GM18502 (cell line): ENCODE measurements around the gene THADA.

Experiments
- ATAC-seq: cut with Tn5 transposase; IDR thresholded peaks from one replicate; pipeline ENCODE4 v1.9.1; 2021; ENCODE audit warnings: mild to moderate bottlenecking; ENCODE audit not compliant: unreplicated experiment, poor library complexity

THADA gene

DNA sequence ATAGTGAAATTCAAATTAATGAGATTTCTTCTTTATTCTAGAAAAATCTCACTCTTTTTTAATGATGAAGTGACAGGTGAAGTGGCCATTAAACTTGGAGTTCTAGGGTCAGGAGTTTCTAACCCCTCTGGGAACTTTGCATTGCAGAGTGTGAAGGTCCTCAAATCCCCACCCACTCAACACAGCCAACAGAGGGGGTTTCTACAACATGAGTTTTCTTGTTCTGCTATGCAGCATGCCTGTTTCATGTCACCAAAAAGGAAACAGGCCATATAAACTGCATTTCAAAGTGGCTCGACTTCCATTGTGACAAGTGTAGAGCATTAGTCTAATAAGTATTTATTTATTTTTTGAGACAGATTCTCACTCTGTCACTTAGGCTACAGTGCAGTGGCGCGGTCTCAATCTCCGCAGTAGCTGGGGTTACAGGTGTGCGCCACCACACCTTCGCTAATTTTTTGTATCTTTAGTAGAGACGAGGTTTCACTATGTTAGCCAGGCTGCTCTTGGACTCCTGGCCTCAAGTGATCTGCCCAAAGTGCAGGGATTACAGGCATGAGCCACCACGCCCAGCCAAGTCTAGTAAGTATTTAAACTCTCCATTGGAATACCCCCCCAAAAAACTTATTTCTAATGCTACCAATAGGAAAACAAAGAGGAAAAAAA is 223.3 kb downstream of the THADA start:
- no peak for ATAC-seq

DNA sequence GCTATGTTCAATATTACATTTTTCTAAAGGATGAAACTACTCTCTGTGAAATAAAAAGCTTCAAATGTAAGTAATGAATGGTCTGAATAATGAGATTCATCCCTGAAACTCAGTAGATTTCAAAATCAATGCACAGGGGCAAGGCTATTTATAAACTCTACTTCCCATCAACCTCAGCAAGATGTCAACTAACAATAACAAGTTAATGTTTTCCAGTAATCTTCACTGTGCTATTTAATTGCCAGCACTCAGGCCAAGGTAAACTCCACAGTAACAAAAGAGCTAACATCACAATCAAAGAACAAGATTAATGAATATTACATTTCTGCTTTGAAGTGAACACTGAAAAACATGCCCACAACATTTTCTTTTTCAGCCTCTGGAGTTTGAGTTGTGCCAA is 225.1 kb downstream of the THADA start:
- no peak for ATAC-seq

DNA sequence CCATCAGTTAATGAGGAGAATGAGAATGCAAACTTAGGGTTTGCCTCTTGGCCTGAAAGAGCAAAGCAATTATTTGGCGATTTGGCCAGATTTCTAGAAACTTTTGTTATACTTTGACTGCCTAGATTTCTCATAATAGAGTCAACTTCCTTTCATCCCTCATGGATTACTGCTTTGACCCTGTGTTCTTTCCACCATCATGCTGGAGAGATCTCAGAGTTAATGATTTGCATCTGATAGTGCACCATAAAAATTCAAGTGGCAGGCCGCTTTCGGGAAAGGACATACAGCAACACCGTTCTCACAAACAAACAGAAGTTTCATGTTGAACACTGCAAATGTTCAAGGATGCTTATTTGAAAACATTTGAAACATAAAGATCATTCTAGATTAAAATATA is 225.7 kb downstream of the THADA start:
- ATAC-seq = no peak

DNA sequence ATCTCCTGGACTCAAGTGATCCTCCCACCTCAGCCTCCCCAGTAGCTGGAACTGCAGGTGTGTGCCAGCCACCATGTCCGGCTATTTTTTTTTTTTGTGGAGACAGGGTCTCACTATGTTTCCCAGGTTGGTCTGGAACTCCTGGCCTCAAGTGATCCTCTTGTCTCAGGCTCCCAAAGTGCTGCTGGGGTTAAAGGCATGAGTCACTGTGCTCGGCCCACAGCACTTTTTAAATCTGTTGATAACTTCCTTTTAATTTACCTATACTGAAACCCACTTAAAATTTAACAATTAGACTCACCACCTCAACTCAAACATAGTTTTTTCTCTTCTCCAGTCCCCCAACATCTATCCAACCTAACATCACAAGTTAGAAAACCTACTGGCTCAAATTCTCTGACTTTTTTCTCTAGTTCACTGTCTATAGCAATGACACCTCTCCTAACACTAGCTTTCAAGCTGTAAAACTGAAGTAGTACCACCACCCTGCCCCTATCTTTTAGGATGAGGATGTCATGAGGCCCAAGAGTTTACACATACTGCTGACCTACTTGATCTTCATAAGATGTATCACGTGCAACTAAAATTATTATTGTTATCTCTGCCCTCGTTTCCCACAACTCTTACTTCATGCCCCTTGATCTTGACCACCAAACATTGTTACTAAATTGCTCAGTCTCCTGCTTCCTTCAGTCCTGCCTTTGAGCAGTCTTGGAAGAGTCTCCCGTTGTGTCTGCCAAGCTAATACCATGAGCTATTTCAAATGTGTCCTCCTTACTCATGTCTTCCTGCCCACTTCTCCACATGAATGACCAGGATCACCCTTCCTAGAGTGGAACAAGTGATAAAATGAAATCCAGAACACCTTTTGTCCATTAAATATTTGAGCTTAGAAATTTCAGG is 227.1 kb downstream of the THADA start:
- ATAC-seq = no peak

DNA sequence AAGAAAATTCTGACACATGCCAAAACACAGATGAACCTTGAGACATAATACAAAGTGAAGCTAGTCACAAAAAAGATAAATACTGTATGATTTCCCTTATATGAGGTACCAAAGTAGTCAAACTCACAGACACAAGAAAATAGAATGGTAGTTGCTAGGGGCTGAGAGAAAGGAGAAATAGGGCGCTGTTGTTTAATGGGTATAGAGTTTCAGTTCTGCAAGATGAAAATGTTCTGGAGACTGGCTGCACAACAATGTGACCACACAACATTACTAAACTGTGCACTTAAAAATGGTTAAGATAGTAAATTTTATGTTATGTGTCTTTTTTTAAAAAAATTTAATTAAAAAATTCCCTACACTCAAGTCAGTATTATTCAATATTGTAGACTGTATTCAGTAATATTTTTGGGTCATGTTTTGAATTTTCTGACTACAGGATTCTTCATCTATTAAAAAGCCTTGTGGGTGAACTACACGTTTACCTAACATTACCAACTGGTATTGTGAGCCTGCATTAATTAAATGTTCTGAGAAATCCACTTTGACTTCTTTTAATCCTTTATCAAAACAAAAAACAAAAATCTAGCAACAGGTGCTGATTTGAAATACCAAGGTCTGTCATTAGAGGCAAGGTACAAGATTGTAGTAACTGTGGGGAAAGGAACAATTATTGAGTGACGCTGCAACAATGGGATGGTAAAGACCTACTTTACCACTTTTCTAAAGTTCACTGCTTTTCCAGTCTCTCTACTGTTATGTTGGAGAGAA is 228.6 kb downstream of the THADA start:
- no peak for ATAC-seq

DNA sequence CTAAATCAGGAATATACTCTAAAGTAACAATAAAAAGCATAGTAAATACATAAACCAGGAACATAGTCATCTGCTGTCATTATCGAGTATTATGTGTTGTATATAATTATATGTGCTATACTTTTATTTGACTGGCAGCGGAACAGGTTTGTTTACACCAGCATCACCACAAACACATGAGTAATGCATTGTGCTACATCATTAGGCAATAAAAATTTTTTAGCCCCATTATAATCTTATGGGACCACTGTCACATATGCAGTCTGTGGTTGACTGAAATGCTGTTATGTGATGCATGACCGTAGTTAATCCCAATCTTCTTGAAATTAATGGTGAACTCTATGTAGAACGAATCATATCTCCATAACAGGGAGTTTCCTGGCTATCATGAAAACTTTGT is 232.7 kb downstream of the THADA start:
- no peak for ATAC-seq

DNA sequence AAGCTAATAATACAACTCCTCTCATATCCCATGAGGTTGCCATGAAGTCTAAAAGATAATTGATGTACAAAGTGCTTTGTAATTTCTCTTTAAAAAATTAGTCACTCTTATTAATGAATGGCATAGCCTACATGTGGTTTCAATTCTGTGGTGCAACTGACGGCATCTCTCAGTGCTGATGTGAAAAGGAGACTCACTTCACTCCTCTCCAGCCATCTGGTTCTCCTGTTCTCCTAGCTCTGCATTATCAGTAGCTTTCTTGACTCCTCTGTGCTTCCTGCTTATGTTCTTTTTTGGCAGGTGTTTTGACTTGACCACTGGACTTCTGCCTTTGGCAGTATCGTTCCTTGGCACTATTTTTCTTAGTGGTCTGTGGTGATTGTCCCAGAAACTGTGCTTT is 234.6 kb downstream of the THADA start:
- no peak for ATAC-seq

DNA sequence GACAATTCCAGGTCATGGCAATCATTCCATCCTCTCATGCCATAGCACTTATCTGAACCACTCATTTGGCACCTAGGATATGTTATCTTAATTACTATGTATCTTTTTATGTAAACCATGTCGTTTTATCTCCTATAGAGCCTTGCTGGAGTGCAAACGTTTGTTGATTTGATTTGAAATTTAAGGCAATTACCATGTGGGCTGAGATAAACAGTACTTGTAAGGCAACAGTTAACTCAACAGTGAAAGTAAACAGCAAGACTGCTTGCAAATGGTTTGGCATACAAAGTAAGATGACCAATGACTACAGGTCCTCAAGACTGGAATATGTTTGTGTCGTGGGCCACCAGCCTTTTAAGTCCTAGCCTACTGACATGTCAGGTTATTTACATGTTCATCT is 235.7 kb downstream of the THADA start:
- ATAC-seq = no peak

DNA sequence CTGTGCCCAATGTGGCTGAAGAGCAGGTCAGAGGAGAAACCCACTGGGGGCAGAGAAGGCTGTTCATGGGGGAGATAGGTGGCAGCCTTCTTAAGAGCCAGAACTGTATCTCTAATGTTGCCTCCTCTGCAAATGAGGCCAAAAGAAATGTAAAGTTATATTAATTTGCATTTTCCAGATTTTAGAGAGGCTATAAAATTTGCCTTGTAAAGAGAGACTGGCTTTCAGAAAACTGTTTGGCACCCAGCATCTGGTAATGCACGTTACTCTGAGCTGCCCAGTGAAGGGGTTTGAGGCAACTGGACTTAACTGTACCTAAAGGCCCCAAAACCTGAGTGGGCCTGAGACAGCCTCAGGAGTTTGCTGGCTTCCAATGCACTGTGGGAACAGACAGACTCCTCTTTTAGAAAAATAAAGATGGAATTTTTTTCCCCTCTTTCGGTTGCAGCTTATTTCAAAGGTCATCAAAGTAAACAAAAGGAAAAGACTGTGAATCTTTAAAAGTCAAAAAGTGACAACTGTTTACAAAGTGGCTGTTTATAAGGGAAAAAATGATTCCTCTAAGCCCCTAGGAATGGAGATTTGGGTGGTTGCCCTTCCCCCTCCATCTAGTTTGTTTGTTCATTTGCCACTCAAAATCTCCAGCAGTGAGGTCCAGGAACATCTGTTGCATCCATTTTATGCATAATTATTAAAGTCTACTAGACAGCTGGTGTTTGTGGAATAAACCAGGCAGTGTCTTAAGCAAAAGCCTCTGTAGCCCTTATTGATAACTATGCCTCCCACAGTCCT is 237.2 kb downstream of the THADA start:
- ATAC-seq = no peak

DNA sequence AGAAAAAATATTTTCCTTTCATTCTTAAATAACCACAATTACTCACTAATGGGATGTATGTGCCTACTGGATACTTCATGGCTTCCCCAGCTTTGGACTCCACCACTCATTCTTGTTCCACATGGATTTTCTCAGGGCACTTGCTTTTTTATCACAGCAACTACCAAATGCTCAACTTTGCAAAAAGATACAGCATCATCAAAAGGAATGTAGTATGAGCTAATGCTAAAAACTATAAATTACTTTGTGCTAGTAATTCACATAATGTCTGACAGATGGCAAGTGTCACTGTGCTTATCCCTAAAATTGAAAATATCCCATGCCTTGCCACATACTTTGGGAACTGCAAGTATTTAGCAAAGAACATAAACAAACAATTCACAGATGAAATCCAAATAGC is 239.1 kb downstream of the THADA start:
- no peak for ATAC-seq

DNA sequence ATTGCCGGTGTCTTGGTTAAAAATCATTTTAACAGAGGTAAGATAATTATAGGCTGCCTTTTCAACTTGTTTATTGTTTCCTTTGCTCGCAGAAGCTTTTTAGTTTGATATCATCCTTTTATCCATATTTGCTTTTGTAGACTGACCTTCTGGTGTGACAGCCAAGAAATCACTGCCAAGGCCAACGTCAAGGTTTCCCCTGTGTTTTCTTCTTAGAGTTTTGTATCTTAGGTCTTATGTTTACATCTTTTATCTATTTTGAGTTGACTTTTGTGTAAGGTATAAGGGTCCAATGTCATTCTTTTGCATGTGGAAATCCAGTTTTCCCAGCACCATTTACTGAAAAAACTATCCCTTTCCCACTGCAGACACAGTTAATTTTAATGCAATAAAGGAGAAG is 240.4 kb downstream of the THADA start:
- ATAC-seq = no peak

DNA sequence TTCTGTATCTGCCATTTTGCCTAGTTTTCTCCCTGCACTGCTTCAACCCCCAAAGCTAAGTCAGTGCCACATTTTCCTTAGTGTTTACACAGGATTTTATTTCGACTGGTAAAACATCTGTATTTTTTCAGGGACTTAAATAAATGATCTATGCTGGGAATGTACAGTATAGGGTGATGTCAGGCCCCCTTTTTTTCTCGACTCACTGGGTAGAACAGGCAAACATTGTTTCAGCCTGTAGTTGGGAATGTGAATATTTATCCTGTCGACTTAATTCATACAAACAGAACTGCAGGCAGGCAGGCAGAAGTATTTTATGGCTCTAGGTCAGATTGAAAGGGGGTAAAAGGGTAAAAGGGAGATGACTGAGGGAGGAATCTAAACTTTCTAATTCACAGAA is 245.9 kb downstream of the THADA start:
- ATAC-seq = no peak

DNA sequence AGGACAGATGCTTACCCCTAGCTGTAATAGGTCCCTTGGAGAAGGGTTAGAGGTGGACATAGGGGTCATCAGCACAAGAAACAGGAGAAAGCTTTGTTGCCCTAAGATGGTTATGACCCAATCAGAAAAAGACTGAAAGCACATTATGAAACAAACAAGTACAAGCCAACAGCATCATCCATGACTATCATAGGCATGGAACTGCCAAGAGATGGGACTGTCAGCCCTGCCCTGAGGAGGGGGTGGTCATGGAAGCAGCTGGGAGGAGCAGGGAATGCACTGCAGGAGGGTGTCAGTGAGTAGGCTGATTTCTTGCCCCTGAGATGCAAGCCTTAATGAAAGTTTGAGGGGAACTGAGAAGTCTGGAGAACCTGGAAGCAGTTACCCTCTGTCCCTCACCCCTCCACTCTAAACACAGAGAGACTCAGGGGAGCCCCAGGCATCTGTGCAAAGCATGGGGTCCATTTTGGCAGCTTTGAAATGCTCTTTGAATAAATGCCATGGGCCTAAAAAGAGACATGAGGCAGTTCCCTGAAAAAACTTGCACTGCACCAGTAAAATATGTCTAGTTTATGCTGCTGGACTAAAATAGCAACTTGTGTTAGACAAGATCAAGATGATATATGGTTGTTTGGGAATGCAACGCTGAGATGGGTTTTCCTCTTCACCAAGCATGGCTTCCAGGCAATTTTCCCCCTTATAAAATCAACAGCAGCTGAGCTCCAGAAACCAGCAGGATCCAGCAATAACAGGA is 246.8 kb downstream of the THADA start:
- ATAC-seq = no peak

DNA sequence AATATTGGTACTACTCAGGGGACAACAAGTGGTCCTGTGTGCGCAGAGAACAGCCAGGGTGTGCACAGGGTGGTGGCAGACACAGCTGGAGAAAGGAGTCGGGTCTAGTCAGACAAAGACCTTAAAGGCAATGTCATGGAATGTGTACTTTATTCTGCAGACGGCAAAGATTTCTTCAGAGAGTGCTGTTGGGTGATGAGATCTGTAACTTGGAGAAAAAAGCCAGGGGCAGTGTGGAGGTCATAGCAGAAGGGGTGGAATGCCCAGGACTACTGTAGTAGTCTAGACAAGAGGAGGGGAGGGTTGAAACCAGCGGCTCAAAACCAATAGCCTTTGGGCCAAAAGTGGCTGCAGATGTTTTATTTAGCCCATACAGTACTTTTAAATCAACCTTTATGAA is 248.1 kb downstream of the THADA start:
- ATAC-seq = no peak

DNA sequence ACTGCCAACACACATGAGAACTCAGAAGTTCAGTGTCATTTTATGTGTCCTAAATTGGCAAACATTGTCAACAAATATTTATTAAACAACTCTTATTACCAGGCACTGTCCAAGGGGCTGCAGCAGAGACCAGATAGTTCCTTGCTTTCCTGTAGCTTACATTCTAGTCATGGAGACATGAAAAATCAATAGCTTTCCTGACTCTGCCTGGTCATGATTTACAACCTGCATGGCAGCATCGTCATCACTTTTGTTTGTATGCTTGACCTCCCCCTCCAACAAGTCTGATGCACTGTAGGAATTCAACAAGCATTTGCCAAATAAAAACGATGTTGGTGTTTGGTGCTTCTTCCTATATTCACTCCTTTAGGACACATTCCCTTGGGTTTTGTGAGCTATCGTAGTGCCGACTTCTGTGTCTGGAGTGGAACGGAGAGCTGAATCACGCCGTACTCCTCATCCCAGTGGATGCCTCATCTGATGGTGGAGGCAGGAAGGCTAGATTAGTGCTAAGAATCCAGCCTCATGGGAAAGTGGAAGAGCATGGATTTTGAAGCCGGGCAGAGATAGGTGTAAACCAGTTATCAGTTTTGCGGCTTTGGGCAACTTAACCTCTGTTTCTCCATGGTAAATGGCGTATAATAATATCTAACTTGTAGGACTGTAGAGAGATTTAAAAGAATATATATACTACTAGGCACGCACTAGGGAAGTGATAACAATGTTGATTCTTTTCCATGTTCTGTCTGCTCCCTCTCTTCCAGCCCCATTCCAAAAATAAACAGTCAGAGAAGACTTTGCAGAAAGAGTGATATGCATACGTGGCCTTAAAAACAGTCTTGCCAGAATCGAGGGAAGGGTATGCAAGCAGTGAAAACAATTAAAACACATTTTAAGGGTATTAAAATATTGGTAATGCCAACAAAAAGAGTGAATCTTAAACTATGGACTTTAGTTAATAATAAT is 249.0 kb downstream of the THADA start:
- no peak for ATAC-seq

DNA sequence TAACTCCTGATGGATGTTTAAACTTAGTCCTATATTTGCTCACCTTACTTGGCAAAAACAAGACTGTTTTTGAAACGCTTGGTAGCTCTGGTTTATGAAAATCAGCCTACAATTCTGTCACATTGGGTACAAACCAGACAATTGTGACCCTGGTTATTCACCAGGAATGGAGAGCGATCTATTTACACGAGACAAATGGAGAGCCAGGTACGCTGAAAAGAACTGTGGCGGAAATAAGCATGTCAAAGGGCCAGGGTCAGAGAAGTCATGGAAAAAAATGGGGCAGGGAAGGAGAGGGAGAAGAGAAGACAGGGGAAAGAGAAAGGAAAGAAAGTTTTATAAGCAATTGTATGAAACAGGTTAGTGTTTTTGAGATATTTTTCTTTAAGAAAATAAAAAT is 250.0 kb downstream of the THADA start:
- no peak for ATAC-seq

DNA sequence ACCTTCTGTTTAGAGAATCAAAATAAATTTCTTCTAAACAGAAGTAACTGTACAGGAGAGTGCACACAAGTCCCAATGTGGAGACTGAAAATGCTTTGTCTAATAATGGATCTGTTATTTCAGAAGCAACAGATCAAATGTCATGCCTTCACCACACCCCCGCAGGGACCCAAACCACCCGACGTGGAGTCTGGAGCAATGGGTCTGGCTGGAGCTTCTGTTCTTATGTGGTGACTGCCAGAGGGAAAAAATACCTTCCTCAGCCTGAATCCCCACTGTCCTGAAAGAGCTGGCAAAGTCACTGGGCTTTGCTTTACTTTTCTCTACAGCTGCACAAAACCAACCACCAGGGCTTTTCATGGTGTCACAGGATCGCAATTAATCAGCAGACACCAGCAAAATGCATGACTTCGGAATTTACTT is 250.4 kb downstream of the THADA start:
- ATAC-seq = no peak

DNA sequence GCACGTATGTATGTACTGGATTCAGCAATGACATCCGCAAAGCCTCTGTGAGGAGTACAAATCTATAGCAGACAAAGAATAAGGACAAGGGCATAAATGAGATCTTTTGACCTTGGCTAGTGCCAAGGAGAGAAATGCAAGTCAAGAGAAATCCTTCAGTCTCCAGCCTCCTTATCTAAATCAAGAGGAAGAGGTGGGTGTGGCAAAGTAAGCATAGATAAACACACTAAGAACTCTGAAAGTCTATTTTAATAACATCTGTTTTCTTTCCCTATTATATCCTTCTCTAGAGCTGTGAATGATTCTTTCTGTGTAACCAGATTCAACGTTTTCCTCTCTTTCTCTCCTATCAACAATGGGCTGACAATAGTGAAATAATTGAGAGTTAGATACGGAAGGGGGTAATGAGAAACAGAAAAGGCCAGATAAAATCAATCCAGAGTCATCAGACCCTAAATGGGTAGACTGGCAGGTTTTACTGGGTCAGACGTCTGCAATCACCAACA is 250.9 kb downstream of the THADA start:
- no peak for ATAC-seq
